Panc1 (cell line): ENCODE measurements around the gene SRP19. TPM values are rescaled to one million over a fixed set of nuclear protein-coding genes. Genes with fewer than 3 reads are reported as not detected.

Source experiments
- ATAC-seq: fragments of 200-7000 bp; cut with Tn5 transposase; 2 replicates; pipeline ENCODE4 v1.9.1; 2020; ENCODE audit warnings: mild to moderate bottlenecking, moderate library complexity
- BruUV-seq: library from RNA; stranded (reverse); fragments of 400-500 nt; replicated peaks from 2 replicates; lab custom pipeline; 2021; lab: Mats Ljungman, UMichigan
- CTCF ChIA-PET: fragments of 300-600 bp; sonication (Branson Sonifier 250); formaldehyde crosslinking; loops from one replicate; lab custom pipeline; 2022; ENCODE audit warnings: antibody characterized with exemption; lab: Charles Lee
- POLR2A ChIA-PET: fragments of 300-600 bp; sonication (Branson Sonifier 250); formaldehyde crosslinking; loops from one replicate; lab custom pipeline; 2022; ENCODE audit warnings: antibody characterized with exemption; lab: Charles Lee
- DNase-seq: peaks from one replicate; pipeline ENCODE4 v3.0.0-alpha.2; 2010; ENCODE audit warnings: low read depth, low spot score
- H3K27ac ChIP-seq: 2 replicates; pipeline ENCODE4 v1.5.1; 2011; ENCODE audit warnings: mild to moderate bottlenecking, low read length, inconsistent platforms
- H3K27me3 ChIP-seq: fragments of 200-500 bp; sonication (Bioruptor generic); 2 replicates; pipeline ENCODE4 v1.6.0; 2014; ENCODE audit warnings: low read length, inconsistent platforms; ENCODE audit not compliant: control insufficient read depth, insufficient read depth
- H3K36me3 ChIP-seq: fragments of 200-500 bp; sonication (Bioruptor generic); 2 replicates; pipeline ENCODE4 v1.5.1; 2014; ENCODE audit warnings: inconsistent platforms, mild to moderate bottlenecking, low read length, moderate library complexity; ENCODE audit not compliant: control insufficient read depth, insufficient read depth
- H3K4me1 ChIP-seq: 2 replicates; pipeline ENCODE4 v1.5.1; 2011; ENCODE audit warnings: inconsistent platforms, mild to moderate bottlenecking, low read length, moderate library complexity; ENCODE audit not compliant: control insufficient read depth, insufficient read depth
- H3K4me3 ChIP-seq, 2 experiments: 2 replicates each; pipeline ENCODE4 v1.5.1; 2011 to 2012; ENCODE audit warnings: low read depth in 2 of 2, low read length in 2 of 2, mild to moderate bottlenecking in 2 of 2, inconsistent platforms in 1 of 2, moderate library complexity in 1 of 2
- H3K9me3 ChIP-seq: fragments of 200-500 bp; sonication (Bioruptor generic); 2 replicates; pipeline ENCODE4 v1.5.1; 2014; ENCODE audit warnings: low read depth, mild to moderate bottlenecking, inconsistent platforms, low read length, moderate library complexity; ENCODE audit not compliant: control insufficient read depth, insufficient read depth
- CTCF ChIP-seq: fragments of 450-650 bp; IDR thresholded peaks from 2 replicates; pipeline ENCODE4 v1.5.1; 2017; ENCODE audit warnings: mild to moderate bottlenecking
- POLR2AphosphoS5 ChIP-seq: IDR thresholded peaks from 2 replicates; pipeline ENCODE4 v1.6.1; 2012; ENCODE audit warnings: mild to moderate bottlenecking, low read depth, low read length, moderate library complexity
- REST ChIP-seq, 2 experiments: IDR thresholded peaks; 2 replicates each; pipeline ENCODE4 v1.6.1; 2011 to 2012; ENCODE audit warnings: low read depth in 2 of 2, control low read depth in 1 of 2, low read length in 1 of 2, mild to moderate bottlenecking in 1 of 2, moderate library complexity in 1 of 2; ENCODE audit not compliant: insufficient read depth in 1 of 2
- SIN3A ChIP-seq: IDR thresholded peaks from 2 replicates; pipeline ENCODE4 v1.6.1; 2012; ENCODE audit warnings: low read depth, mild to moderate bottlenecking, low read length, moderate library complexity, borderline replicate concordance; ENCODE audit not compliant: insufficient read depth
- TCF7L2 ChIP-seq: IDR thresholded peaks from 2 replicates; pipeline ENCODE4 v1.6.1; 2011; ENCODE audit warnings: mild to moderate bottlenecking, low read depth, low read length, inconsistent platforms
- in situ Hi-C: cut with HindIII; loops from 2 replicates; pipeline ENCODE4 v1.10.0; 2016; ENCODE audit warnings: low sequenced_read_pairs, low pct_unique_long_range_greater_than_20kb
- intact Hi-C: fragments of 100-400 bp; cut with micrococcal nuclease; formaldehyde crosslinking; loops from one replicate; pipeline ENCODE4 v1.10.0; 2022; ENCODE audit not compliant: unreplicated experiment
- total RNA-seq: library from RNA; stranded (reverse); gene quantifications from one replicate; pipeline ENCODE4 v1.2.1, GENCODE V29; 2021; ENCODE audit not compliant: unreplicated experiment

SRP19 gene
- total RNA-seq, 1 experiment from 2014 or later = 55.8 TPM

GRCh38 chr5:112820246-112820645 lies 40.8 kb upstream of the SRP19 start:
- BruUV-seq = no TSS peak
- CTCF ChIA-PET = no interaction called here
- intact Hi-C loops (no loop called here), in situ Hi-C loops (no loop called here)
- H3K4me1 ChIP-seq = no peaks in the 10 kb centered on the region
- TF ChIP-seq POLR2AphosphoS5 (no peak), REST (IDR thresholded peaks at IDR 0.05; ENCODE audit: insufficient read depth in 1 of 2, low read depth in 2 of 2, low read length in 1 of 2) (no peak), TCF7L2 (no peak), SIN3A (no peak), CTCF (no peak)
- POLR2A ChIA-PET = no interaction called here
- DNase-seq (no peak), ATAC-seq (no peak)
- no peak overlapping the region for H3K27ac ChIP-seq
- no peaks in the 10 kb centered on the region for H3K27me3 ChIP-seq
- no peak overlapping the region for H3K4me3 ChIP-seq
- no peaks in the 10 kb centered on the region for H3K9me3 ChIP-seq
- peaks cover 3% of the 10 kb centered on the region; the same call in 1 of the 2 replicates for H3K36me3 ChIP-seq

DNA sequence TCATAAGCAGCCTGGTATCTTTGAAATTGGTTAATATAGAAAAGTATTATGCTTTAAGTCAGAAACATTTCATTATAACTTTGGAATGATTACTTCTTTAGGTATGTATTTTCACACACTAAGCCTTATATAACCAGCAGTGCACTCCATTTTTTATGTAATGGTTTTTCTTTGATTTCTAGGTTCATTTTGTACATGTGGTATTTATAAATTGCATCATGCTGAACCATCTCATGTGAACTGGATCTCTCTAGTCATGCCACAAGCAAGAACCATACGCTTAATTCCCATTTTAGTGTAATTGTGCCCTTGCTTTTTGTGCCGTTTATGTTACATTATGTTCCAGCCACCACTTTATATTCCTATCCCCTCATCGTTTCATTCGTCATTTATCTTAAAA lies 38.6 kb upstream of the SRP19 start:
- intact Hi-C loops (no loop called here), in situ Hi-C loops (no loop called here)
- Histone ChIP-seq H3K36me3 (peaks cover 5% of the 10 kb centered on the region; the same call in 1 of the 2 replicates), H3K27me3 (no peaks in the 10 kb centered on the region), H3K4me3 (no peak overlapping the region), H3K4me1 (no peaks in the 10 kb centered on the region), H3K27ac (no peak overlapping the region), H3K9me3 (no peaks in the 10 kb centered on the region)
- POLR2A ChIA-PET = no interaction called here
- no TSS peak for BruUV-seq
- TF ChIP-seq POLR2AphosphoS5 (no peak), SIN3A (no peak), REST (IDR thresholded peaks at IDR 0.05; ENCODE audit: insufficient read depth in 1 of 2, low read depth in 2 of 2, low read length in 1 of 2) (no peak), CTCF (no peak), TCF7L2 (no peak)
- CTCF ChIA-PET = no interaction called here
- DNase-seq (no peak), ATAC-seq (no peak)
